ENCODE results near the gene GNAI2.
"Not testable (repeated sequence)": the region's sequence is repeated elsewhere in the genome, so short reads cannot be mapped to it uniquely, and the experiment has no call there.

Gene GNAI2

DNA sequence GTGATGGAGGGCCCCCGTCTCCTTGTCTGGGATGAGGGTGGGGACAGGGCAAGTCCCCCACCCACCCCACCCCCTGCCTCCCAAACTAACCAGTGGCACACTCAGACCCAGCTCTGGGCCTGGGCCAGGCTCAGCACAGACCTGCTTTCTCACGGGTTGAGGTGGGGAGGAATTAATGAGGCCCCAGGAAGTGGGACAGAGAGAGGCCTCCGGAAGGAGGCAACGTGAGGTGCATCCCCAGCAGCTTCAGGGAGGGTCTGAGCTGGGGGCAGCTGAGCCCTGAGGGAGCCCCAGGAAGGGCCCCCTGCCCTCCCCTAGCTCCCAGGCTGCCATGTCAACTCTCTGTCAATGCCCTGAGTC, 15.0 kb upstream of the GNAI2 start:
- no peak for DNase-seq
- in situ Hi-C loops (cut with MboI; ENCODE audit: low pct_unique_long_range_greater_than_20kb, low sequenced_read_pairs): no loop called here

DNA sequence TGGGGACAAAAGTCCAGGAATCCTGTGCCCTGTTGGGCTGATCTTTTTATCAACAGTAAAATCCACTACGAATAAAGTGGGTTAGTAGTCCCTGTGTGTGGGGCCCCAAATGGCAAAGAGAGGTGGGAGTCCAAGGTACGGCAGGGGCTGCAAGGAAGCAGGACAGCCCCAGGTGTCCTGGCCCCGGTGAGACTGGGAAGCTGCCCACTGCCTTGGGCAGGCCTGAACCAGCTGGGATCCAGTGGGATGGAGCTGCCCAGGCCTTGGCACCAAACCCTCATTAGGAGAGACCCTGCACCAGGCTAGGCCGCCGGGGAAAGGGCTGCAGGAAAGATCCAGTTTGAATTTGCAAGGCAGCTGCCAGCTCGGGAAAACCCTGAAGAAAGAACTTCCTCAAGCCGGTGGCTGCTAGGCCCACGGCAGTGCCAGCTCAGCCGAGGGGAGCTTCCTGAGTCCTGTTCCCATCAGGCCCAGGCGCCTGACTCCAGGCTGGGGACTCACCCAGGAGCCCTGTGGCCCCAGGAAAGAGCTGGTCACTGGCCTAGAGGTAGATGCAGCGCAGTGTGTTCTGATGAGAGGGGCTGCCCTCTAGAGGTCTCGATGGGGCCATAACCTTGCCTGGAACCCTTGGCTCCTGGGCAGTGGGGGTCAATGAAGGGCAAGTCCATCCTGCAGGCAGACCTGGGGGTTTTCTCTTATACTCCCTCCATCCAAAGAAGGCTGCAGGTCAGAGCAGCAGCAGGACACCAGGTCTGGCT, 14.4 kb upstream of the GNAI2 start:
- DNase-seq: no peak
- in situ Hi-C loops (cut with MboI; ENCODE audit: low pct_unique_long_range_greater_than_20kb, low sequenced_read_pairs): no loop called here

DNA sequence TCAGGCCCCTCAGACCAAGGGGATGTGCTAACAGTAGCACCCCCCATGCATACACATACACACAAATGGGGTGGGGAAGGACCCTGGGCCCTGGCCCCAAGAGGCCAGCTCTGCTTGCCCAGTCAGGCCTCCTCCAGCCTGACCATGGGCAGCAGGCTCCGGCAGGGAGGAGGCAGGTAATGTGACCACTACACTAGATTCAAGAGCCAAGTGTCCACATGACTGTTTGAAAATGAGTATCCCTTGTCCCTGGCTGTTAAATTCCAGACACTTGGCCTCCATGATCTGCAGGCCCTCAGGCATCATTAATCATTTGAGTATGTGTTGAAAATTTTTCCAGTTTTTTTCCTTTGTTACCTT, 13.9 kb upstream of the GNAI2 start:
- in situ Hi-C loops (cut with MboI; ENCODE audit: low pct_unique_long_range_greater_than_20kb, low sequenced_read_pairs): no loop called here
- DNase-seq: no peak

GRCh38 chr3:50224639-50225038, 11.4 kb upstream of the GNAI2 start:
- in situ Hi-C loops (cut with MboI; ENCODE audit: low pct_unique_long_range_greater_than_20kb, low sequenced_read_pairs): no loop called here
- DNase-seq: no peak

DNA sequence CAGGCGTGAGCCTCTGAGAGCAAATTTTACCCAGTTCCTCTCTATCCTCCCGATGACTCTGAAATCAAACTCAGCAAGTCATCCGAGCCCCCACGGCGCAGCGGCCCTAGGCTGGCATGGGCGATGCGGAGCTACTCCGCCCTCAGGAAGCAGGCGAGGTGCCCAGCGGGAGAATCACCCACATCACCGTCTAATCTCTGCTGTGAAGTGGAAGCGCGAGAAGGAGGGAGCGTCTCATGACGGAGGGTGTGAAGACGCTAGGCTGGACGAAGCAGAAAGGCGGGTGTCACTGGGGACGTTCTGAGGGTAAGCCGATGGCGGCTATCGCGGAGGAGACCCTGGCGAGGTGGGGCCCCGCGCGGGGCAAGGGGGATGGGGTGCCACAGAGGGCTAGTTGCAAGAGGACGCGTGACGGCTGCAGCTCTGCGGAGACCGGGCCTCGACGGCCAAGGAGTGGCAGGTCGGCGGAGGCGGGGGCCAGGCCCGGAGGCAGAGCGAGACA, 9.1 kb upstream of the GNAI2 start:
- DNase-seq: peak; percentile 42
- in situ Hi-C loops (cut with MboI; ENCODE audit: low pct_unique_long_range_greater_than_20kb, low sequenced_read_pairs): no loop called here

DNA sequence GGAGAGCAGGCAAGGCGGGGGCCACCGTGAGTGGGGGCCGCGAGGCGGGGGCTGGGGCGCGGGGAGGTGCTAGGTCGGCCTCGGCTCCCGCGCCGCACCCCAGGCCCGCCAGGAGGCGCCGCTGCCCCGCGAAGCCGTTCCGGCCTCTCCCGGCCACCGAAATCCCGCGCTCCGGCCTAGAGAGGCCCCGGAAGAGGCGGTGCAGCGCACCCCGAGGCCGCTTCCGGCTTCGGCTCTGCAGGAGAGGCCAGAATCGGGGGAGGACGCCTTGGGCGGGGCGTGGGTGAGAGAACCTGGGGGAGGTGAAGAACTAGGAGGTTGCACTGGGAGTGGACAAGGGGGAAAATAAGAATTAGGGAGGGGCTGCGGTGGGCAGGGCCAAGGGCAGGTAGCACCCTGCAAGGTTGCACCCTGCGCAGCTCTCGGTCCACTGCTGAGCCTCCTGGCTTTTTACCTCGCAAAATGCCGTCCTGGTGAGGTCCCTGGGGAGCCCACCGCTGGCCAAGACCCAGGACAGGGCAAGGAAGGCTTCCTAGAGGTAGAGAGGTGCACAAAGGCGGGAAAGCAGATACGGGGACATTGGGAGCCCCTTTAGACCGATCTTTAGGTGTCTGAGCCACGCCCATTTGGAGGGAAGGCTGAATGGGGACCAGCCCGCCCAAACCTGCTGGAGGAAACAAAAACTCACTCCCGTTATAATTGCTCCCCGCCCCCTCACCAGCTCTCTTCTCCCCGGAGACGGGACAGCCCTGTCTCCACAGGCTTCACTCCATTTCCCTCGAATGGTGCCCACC, 8.4 kb upstream of the GNAI2 start:
- peak; percentile 94 for DNase-seq
- in situ Hi-C loops (cut with MboI; ENCODE audit: low pct_unique_long_range_greater_than_20kb, low sequenced_read_pairs): no loop called here

DNA sequence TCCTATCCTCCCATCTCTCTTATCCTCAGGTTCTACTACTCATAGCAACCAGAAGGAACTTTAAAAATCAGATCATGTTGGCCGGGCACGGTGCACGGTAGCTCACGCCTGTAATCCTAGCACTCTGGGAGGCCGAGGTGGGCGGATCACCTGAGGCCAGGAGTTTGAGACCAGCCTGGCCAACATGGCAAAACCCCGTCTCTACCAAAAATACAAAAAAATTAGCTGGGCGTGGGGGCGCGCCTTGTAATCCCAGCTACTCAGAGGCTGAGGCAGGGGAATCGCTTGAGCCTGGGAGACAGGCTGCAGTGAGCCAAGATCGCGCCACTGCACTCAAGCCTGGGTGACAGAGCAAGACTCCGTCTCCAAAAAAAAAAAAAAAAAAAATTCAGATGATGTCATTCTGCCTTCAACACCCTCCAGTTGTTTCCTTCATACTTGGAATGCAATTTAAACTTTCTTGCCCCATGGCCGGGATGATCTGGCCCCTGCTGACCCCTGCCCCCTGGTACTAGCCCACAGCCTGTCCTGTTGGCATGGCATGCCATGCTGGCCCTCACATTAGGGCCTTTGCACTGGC, 7.7 kb upstream of the GNAI2 start:
- DNase-seq: peak; percentile 30
- in situ Hi-C loops (cut with MboI; ENCODE audit: low pct_unique_long_range_greater_than_20kb, low sequenced_read_pairs): not testable (repeated sequence)

GRCh38 chr3:50229490-50229889, 6.5 kb upstream of the GNAI2 start:
- in situ Hi-C loops (cut with MboI; ENCODE audit: low pct_unique_long_range_greater_than_20kb, low sequenced_read_pairs): no loop called here
- DNase-seq: no peak

- in situ Hi-C loops (cut with MboI; ENCODE audit: low pct_unique_long_range_greater_than_20kb, low sequenced_read_pairs): no loop called here
- no peak for DNase-seq
These were observed 5.8 kb upstream of the GNAI2 start for GRCh38 chr3:50230104-50230793.

DNA sequence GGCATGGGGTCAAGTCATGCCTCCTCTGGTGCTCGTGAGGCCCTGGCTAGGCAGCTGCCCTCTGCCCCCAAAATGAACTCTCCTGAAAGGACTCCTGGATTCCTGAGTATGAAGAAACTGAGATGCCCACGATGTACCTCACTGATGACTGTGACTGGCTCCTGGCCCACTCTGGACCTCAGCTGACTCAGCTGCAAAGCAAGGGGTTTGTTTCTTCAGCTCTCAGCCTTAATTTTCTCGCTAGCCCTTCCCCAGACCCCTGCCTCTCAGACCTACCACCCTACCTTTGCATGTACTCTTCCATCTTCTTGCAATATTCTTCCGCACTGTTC, 5.2 kb upstream of the GNAI2 start:
- in situ Hi-C loops (cut with MboI; ENCODE audit: low pct_unique_long_range_greater_than_20kb, low sequenced_read_pairs): no loop called here
- DNase-seq: no peak

DNA sequence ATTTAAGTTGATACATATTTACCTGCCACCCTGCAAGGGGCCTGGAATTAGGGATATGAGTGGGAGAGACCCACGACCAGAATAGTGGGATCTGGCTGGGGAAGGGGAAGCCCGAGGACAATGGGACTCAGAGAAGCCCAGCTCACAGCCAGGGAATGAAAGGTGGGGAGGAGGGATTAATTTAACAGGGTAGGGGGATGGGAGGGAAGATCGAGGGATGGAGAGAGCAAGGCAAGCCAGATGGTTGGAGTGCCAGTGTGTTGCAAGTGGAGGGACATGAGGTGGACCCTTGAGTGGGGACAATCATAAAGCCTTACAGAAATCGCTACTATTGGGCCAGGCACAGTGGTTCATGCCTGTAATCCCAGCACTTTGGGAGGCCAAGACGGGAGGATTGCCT, 4.4 kb upstream of the GNAI2 start:
- DNase-seq: no peak
- in situ Hi-C loops (cut with MboI; ENCODE audit: low pct_unique_long_range_greater_than_20kb, low sequenced_read_pairs): no loop called here

- DNase-seq: no peak
- in situ Hi-C loops (cut with MboI; ENCODE audit: low pct_unique_long_range_greater_than_20kb, low sequenced_read_pairs): no loop called here
These were observed 3.7 kb upstream of the GNAI2 start for GRCh38 chr3:50232303-50232702.

DNA sequence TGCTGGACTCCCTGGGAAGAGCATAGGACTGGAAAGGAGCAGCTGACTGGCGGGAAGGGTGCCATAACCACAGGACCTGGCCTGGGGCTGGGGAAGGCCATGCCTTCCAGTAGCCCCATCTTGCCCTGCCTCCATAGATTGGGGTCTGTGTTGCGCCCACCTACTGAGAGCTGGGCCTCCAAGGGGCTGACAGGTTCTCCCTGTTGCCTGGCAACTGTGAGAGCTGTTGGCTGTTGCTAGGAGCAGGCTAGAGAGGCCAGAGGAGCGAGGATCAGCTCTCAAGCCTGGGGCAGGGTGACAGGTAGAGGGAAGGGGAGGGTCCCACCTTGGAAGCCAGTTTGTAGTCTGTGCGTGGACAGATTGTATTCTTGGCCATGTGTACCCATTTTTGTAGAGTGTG, 2.8 kb upstream of the GNAI2 start:
- in situ Hi-C loops (cut with MboI; ENCODE audit: low pct_unique_long_range_greater_than_20kb, low sequenced_read_pairs): no loop called here
- no peak for DNase-seq

GRCh38 chr3:50236484-50237132, 604 bp downstream of the GNAI2 start:
- DNase-seq: no peak
- in situ Hi-C loops (cut with MboI; ENCODE audit: low pct_unique_long_range_greater_than_20kb, low sequenced_read_pairs): no loop called here

DNA sequence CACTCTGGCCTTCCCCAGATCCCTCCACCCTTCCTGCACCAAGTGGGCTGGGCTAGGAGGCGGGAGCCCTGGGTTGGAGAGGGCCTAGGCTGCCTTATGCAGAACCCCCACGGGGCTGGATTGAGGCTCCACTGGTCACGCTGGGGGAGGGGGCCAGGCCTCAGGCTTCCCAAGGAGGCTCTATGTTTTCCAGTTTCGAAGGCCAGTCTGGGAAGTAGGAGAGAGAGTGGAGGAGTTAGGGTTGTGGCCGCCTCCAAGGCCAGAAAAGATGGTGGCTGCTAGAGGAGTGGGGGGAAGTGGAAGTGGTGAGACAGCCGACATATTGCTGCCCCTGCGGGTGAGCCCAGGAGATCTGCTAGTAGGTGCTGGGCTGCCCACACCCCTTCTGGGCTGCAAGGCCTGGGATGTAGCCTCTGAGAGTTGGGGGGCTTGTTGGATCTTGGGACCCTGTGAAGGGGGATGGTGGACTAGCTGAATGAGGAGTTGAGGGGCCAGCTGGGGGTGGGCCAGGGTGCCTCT, 1.2 kb downstream of the GNAI2 start:
- DNase-seq: peak; percentile 36
- in situ Hi-C loops (cut with MboI; ENCODE audit: low pct_unique_long_range_greater_than_20kb, low sequenced_read_pairs): no loop called here

DNA sequence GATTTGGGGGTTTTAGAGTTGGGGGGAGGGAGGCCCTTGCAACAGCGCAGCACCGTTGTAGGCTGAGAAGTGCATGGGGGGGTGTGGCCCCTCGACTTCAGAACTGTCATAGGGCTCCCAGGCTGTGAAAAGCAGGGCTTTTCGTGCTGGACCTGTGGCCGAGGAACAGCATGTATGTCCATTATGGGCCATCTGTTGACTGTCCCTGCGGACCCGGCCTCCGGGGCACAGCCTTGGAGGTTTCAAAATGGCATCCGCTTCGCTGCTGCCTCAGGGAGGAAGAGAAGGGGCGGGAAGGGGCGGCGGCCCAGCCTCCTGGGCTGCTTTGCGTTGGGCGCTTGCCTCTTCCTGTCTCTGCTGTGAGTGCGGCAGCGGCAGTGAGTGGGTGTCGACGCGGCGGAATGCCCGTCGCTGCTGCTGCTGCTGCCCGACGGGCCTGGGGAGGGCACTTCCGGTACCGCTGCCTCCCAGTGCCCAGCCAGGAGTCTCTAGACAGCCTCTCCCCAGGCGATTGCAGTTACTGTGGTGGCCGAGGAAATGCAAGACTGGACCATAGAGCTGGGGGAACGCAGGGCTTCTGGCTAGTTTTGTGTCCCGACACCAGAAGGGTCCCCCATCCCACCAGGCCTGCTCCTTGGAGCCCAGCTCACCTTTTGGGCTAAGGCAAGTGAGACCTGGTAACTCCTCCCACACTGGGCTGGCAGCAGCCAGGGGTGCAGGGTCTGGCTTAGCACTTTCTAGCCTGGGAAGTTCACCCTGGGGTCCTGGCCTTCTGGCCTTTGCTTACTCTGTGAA, 1.9 kb downstream of the GNAI2 start:
- in situ Hi-C loops (cut with MboI; ENCODE audit: low pct_unique_long_range_greater_than_20kb, low sequenced_read_pairs): no loop called here

GRCh38 chr3:50238549-50239026, 2.6 kb downstream of the GNAI2 start:
- in situ Hi-C loops (cut with MboI; ENCODE audit: low pct_unique_long_range_greater_than_20kb, low sequenced_read_pairs): no loop called here
- DNase-seq: no peak

More for the DNA sequence above, 1.9 kb downstream of the GNAI2 start:
- peak; percentile 90 for DNase-seq

- DNase-seq: no peak
- in situ Hi-C loops (cut with MboI; ENCODE audit: low pct_unique_long_range_greater_than_20kb, low sequenced_read_pairs): no loop called here
These were observed 3.6 kb downstream of the GNAI2 start for GRCh38 chr3:50239649-50240048.

Data from KBM-7 (cell line).